ENCODE results near the gene PNLDC1.

PNLDC1 gene

DNA sequence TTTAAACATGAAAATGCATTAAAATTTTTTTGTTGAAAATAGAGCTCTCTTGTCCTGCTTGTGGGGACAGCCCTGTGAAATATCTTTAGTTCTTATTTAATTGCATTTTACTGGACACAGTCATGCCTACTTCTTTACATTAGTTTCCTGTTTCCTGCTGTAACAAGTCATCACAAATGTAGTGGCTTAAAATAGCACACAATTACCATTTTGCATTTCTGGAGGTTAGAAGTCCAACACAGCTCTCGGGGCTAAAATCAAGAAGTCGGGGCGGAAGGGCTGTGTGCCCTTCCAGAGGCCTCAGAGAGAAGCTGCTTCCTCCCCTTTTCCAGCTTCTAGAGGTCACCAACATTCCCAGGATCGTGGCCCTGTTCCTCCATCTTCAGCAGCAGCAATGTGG lies 29.4 kb downstream of the PNLDC1 start:
- TF ChIP-seq, protein P1, sequence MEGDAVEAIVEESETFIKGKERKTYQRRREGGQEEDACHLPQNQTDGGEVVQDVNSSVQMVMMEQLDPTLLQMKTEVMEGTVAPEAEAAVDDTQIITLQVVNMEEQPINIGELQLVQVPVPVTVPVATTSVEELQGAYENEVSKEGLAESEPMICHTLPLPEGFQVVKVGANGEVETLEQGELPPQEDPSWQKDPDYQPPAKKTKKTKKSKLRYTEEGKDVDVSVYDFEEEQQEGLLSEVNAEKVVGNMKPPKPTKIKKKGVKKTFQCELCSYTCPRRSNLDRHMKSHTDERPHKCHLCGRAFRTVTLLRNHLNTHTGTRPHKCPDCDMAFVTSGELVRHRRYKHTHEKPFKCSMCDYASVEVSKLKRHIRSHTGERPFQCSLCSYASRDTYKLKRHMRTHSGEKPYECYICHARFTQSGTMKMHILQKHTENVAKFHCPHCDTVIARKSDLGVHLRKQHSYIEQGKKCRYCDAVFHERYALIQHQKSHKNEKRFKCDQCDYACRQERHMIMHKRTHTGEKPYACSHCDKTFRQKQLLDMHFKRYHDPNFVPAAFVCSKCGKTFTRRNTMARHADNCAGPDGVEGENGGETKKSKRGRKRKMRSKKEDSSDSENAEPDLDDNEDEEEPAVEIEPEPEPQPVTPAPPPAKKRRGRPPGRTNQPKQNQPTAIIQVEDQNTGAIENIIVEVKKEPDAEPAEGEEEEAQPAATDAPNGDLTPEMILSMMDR (IDR thresholded peaks at IDR 0.05; ENCODE audit: insufficient read depth, low read depth, low read length, missing control alignments), result no peak
- no peak overlapping the region for H3K4me3 ChIP-seq (ENCODE audit: low read depth, low read length)
- peak; percentile 24 for DNase-seq (ENCODE audit: low read depth)

GRCh38 chr6:159830501-159831372 lies 30.7 kb downstream of the PNLDC1 start:
- TF ChIP-seq, protein P1 (IDR thresholded peaks at IDR 0.05; ENCODE audit: insufficient read depth, low read depth, low read length, missing control alignments), result no peak
- H3K4me3 ChIP-seq (ENCODE audit: low read depth, low read length), result no peak overlapping the region

GRCh38 chr6:159831373-159831679 lies 31.2 kb downstream of the PNLDC1 start:
- H3K4me3 ChIP-seq (ENCODE audit: low read depth, low read length), result no peak overlapping the region
- TF ChIP-seq, protein P1 (IDR thresholded peaks at IDR 0.05; ENCODE audit: insufficient read depth, low read depth, low read length, missing control alignments), result no peak
- no peak for DNase-seq (ENCODE audit: low read depth)

More at GRCh38 chr6:159830501-159831372, 30.7 kb downstream of the PNLDC1 start:
- DNase-seq (ENCODE audit: low read depth), result no peak

- DNase-seq (ENCODE audit: low read depth), result no peak
- no peak overlapping the region for H3K4me3 ChIP-seq (ENCODE audit: low read depth, low read length)
- TF ChIP-seq, protein P1 (IDR thresholded peaks at IDR 0.05; ENCODE audit: insufficient read depth, low read depth, low read length, missing control alignments), result no peak
Observed at GRCh38 chr6:159832946-159833345, 32.9 kb downstream of the PNLDC1 start.

DNA sequence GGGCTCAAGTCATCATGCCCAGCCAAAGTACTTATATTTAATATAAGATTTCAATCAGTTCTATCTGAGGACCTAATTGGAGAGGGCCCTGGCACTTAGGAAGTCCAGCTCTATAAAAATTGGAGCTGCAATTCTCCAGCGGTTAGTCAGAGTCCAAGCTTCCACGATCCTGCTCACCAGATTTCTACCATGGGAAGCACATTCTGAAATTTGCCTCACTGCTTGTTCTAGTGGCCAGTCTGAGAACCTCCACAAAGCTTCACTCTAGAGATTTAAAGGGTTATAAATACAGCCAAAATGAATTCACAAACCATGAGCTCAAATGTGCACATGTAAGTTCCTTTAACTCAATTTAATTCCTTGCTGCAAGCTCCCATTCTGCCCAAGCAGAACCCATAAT lies 33.5 kb downstream of the PNLDC1 start:
- DNase-seq (ENCODE audit: low read depth), result no peak
- TF ChIP-seq, protein P1 (IDR thresholded peaks at IDR 0.05; ENCODE audit: insufficient read depth, low read depth, low read length, missing control alignments), result no peak
- H3K4me3 ChIP-seq (ENCODE audit: low read depth, low read length), result no peak overlapping the region

- TF ChIP-seq, protein P1 (IDR thresholded peaks at IDR 0.05; ENCODE audit: insufficient read depth, low read depth, low read length, missing control alignments), result no peak
- no peak overlapping the region for H3K4me3 ChIP-seq (ENCODE audit: low read depth, low read length)
- DNase-seq (ENCODE audit: low read depth), result no peak
Observed at GRCh38 chr6:159833997-159834603, 34.0 kb downstream of the PNLDC1 start.

Data from GM12865 (cell line).